IMR-90 (cell line): ENCODE measurements around the gene SNX3. TPM values are rescaled to one million over a fixed set of nuclear protein-coding genes. Genes with fewer than 3 reads are reported as not detected.
A peak's percentile ranks its signal among the peaks of the same experiment; 100 is the strongest.

Experiments
- ATAC-seq: fragments of 200-7000 bp; cut with Tn5 transposase; 2 replicates; pipeline ENCODE4 v1.9.1; 2020; ENCODE audit warnings: low read depth, mild to moderate bottlenecking, moderate library complexity
- BruUV-seq: library from RNA; stranded (reverse); fragments of 400-500 nt; replicated peaks from 2 replicates; lab custom pipeline; 2021; lab: Mats Ljungman, UMichigan
- CTCF ChIA-PET: fragments of 300-600 bp; formaldehyde crosslinking; extraction: SDS; loops from one replicate; lab custom pipeline; 2021; ENCODE audit warnings: antibody characterized with exemption; lab: Yijun Ruan, JAX
- POLR2A ChIA-PET: fragments of 300-600 bp; sonication (Branson Sonifier 250); formaldehyde crosslinking; loops from one replicate; lab custom pipeline; 2022; ENCODE audit warnings: antibody characterized with exemption; ENCODE audit not compliant: unreplicated experiment; lab: Charles Lee
- DNase-seq: peaks from one replicate; pipeline ENCODE4 v3.0.0; 2013
- H2AFZ ChIP-seq: replicated peaks from 2 replicates; pipeline ENCODE3; 2013; ENCODE audit warnings: low read length, mild to moderate bottlenecking; ENCODE audit not compliant: poor library complexity
- H2AK5ac ChIP-seq: 2 replicates; pipeline ENCODE4 v1.6.1; 2013; ENCODE audit warnings: low read depth, low read length, inconsistent platforms
- H2AK9ac ChIP-seq: replicated peaks from 2 replicates; pipeline ENCODE3; 2013; ENCODE audit warnings: mild to moderate bottlenecking, low read depth, low read length, moderate library complexity; ENCODE audit not compliant: poor library complexity
- H2BK120ac ChIP-seq: 2 replicates; pipeline ENCODE4 v1.6.1; 2013; ENCODE audit warnings: low read depth, low read length, inconsistent platforms
- H2BK15ac ChIP-seq: 3 replicates; pipeline ENCODE4 v1.6.1; 2013; ENCODE audit warnings: low read depth, low read length, inconsistent platforms
- H2BK20ac ChIP-seq: 2 replicates; pipeline ENCODE4 v1.6.1; 2013; ENCODE audit warnings: low read depth, mild to moderate bottlenecking, inconsistent platforms, low read length, moderate library complexity
- H2BK5ac ChIP-seq: 2 replicates; pipeline ENCODE4 v1.6.1; 2013; ENCODE audit warnings: mild to moderate bottlenecking, low read depth, low read length, inconsistent platforms; ENCODE audit not compliant: poor library complexity, severe bottlenecking
- H3K14ac ChIP-seq: replicated peaks from 2 replicates; pipeline ENCODE4 v1.6.1; 2013; ENCODE audit warnings: low read depth, low read length, inconsistent platforms
- H3K18ac ChIP-seq: 2 replicates; pipeline ENCODE4 v1.6.1; 2013; ENCODE audit warnings: low read depth, low read length, control low read depth
- H3K23ac ChIP-seq: 2 replicates; pipeline ENCODE4 v1.6.1; 2013; ENCODE audit warnings: low read depth, low read length, inconsistent platforms
- H3K27ac ChIP-seq: 2 replicates; pipeline ENCODE4 v1.5.1; 2013; ENCODE audit warnings: mild to moderate bottlenecking, control low read depth, low read length; ENCODE audit not compliant: insufficient read depth
- H3K27me3 ChIP-seq: 2 replicates; pipeline ENCODE4 v1.6.1; 2013; ENCODE audit warnings: low read length; ENCODE audit not compliant: control insufficient read depth, insufficient read depth
- H3K36me3 ChIP-seq: 2 replicates; pipeline ENCODE4 v1.6.1; 2013; ENCODE audit warnings: low read length, mixed read lengths; ENCODE audit not compliant: control insufficient read depth, insufficient read depth
- H3K4ac ChIP-seq: 2 replicates; pipeline ENCODE4 v1.6.1; 2013; ENCODE audit warnings: low read depth, low read length, inconsistent platforms
- H3K4me1 ChIP-seq: 2 replicates; pipeline ENCODE4 v1.6.1; 2013; ENCODE audit warnings: low read length, mixed read lengths; ENCODE audit not compliant: control insufficient read depth, insufficient read depth
- H3K4me2 ChIP-seq: 2 replicates; pipeline ENCODE4 v1.6.1; 2013; ENCODE audit warnings: low read depth, mild to moderate bottlenecking, control low read depth, low read length, moderate library complexity
- H3K4me3 ChIP-seq: 2 replicates; pipeline ENCODE4 v1.5.1; 2013; ENCODE audit warnings: low read depth, mild to moderate bottlenecking, control low read depth, low read length, moderate library complexity; ENCODE audit not compliant: insufficient read depth
- H3K56ac ChIP-seq: 2 replicates; pipeline ENCODE4 v1.6.1; 2013; ENCODE audit warnings: low read length, inconsistent platforms; ENCODE audit not compliant: insufficient read depth; ENCODE audit errors: extremely low read depth
- H3K79me1 ChIP-seq, 2 experiments: 2 replicates each; pipeline ENCODE4 v1.6.1; 2013; ENCODE audit warnings: low read length in 2 of 2, inconsistent platforms in 1 of 2, low read depth in 1 of 2
- H3K9ac ChIP-seq: 2 replicates; pipeline ENCODE4 v1.6.1; 2013; ENCODE audit warnings: low read depth, low read length, control low read depth
- H3K9me1 ChIP-seq: 2 replicates; pipeline ENCODE4 v1.6.1; 2013; ENCODE audit warnings: low read length, inconsistent platforms; ENCODE audit not compliant: insufficient read depth
- H3K9me3 ChIP-seq: 2 replicates; pipeline ENCODE4 v1.6.1; 2013; ENCODE audit warnings: low read length; ENCODE audit not compliant: control insufficient read depth, insufficient read depth
- H4K20me1 ChIP-seq: 2 replicates; pipeline ENCODE4 v1.6.1; 2013; ENCODE audit warnings: low read length, inconsistent platforms; ENCODE audit not compliant: insufficient read depth
- H4K5ac ChIP-seq: 2 replicates; pipeline ENCODE4 v1.6.1; 2013; ENCODE audit warnings: mild to moderate bottlenecking, low read depth, low read length, control low read depth
- H4K8ac ChIP-seq, 2 experiments: 2 replicates each; pipeline ENCODE4 v1.6.1; 2013; ENCODE audit warnings: low read depth in 2 of 2, low read length in 2 of 2, control low read depth in 1 of 2, inconsistent platforms in 1 of 2
- H4K91ac ChIP-seq: 2 replicates; pipeline ENCODE4 v1.6.1; 2013; ENCODE audit warnings: low read depth, low read length, inconsistent platforms; ENCODE audit not compliant: insufficient read depth
- BHLHE40 ChIP-seq: fragments of 150-350 bp; IDR thresholded peaks from 2 replicates; pipeline ENCODE4 v1.6.1; 2016; ENCODE audit warnings: mild to moderate bottlenecking, low read depth, low read length
- CHD1 ChIP-seq: IDR thresholded peaks from 2 replicates; pipeline ENCODE4 v1.6.1; 2012; ENCODE audit warnings: low read depth, low read length, improper control_type of control experiment
- ELK1 ChIP-seq: fragments of 150-350 bp; IDR thresholded peaks from 2 replicates; pipeline ENCODE4 v1.6.1; 2016; ENCODE audit warnings: low read depth, mild to moderate bottlenecking, low read length, moderate library complexity, borderline replicate concordance
- FOS ChIP-seq: fragments of 150-350 bp; IDR thresholded peaks from 2 replicates; pipeline ENCODE4 v1.6.1; 2016; ENCODE audit warnings: low read depth, low read length
- MAZ ChIP-seq: IDR thresholded peaks from 2 replicates; pipeline ENCODE4 v1.6.1; 2012; ENCODE audit warnings: low read depth, mild to moderate bottlenecking, low read length, improper control_type of control experiment, moderate library complexity, borderline replicate concordance
- NFE2L2 ChIP-seq: fragments of 150-350 bp; IDR thresholded peaks from 2 replicates; pipeline ENCODE4 v1.6.1; 2016; ENCODE audit warnings: low read depth, mild to moderate bottlenecking, low read length
- RAD21 ChIP-seq: IDR thresholded peaks from 2 replicates; pipeline ENCODE4 v1.6.1; 2012; ENCODE audit warnings: low read length, improper control_type of control experiment
- RCOR1 ChIP-seq: IDR thresholded peaks from 2 replicates; pipeline ENCODE4 v1.6.1; 2012; ENCODE audit warnings: mild to moderate bottlenecking, low read length, improper control_type of control experiment; ENCODE audit not compliant: insufficient replicate concordance
- RFX5 ChIP-seq: IDR thresholded peaks from 2 replicates; pipeline ENCODE4 v1.8.0; 2012; ENCODE audit warnings: low read depth, mild to moderate bottlenecking, low read length, moderate library complexity
- WGBS, 2 experiments: methylation state at CpG; one replicate each; pipeline versions ENCODE4 v1.1.5 to v1.1.7; 2013; ENCODE audit warnings: missing lambda C conversion rate in 2 of 2; ENCODE audit not compliant: insufficient read length in 1 of 2; ENCODE audit errors: extremely low coverage in 2 of 2; 5-methylcytosine and 5-hydroxymethylcytosine counted together
- dilution Hi-C: fragments of 300-500 bp; cut with HindIII; formaldehyde crosslinking; loops from one replicate; pipeline ENCODE4 v1.14.3; 2018; ENCODE audit warnings: low sequenced_read_pairs; ENCODE audit not compliant: unreplicated experiment
- in situ Hi-C: fragments of 300-500 bp; cut with MboI; formaldehyde crosslinking; loops from 3 replicates; pipeline ENCODE4 v1.14.3; 2019; ENCODE audit warnings: low sequenced_read_pairs, inconsistent platforms, mixed read lengths
- intact Hi-C: fragments of 100-400 bp; cut with micrococcal nuclease; formaldehyde crosslinking; loops from 2 replicates; pipeline ENCODE4 v1.10.0; 2022
- polyA plus RNA-seq, 3 experiments: library from polyadenylated mRNA; depleted of rRNA; stranded (reverse); fragments of >200 nt; gene quantifications; 2 replicates each; pipeline ENCODE4 v1.2.3, GENCODE V29; 2012; ENCODE audit warnings: low replicate concordance in 1 of 3
- total RNA-seq: library from RNA; depleted of rRNA; stranded (reverse); fragments of >200 nt; gene quantifications from 2 replicates; pipeline ENCODE4 v1.2.3, GENCODE V29; 2012

The SNX3 gene
- total and polyA plus RNA-seq, 2 of the 4 experiments (the other 2 are of a cell fraction): 105 to 159 TPM

- dilution Hi-C loops: no loop called here
- POLR2A ChIA-PET: no interaction called here
These were observed 33.5 kb upstream of the SNX3 start for GRCh38 chr6:108294297-108294726.

More at GRCh38 chr6:108294297-108294726, 33.5 kb upstream of the SNX3 start:
- Histone ChIP-seq H3K4me1 (no peaks in the 10 kb centered on the region), H2BK120ac (0 out of 2 replicates have a peak overlapping the region, but pooled peaks have one; percentile 36), H4K20me1 (no peaks in the 10 kb centered on the region), H3K56ac (peak overlapping the region; percentile 81; the same call in 1 of the 2 replicates), H4K5ac (peak overlapping the region; percentile 82), H3K79me1 (peaks cover 8 to 13% of the 10 kb centered on the region in 2 experiments), H2BK5ac (peak overlapping the region; percentile 93), H3K27ac (peak overlapping the region; percentile 95), H3K9me1 (no peaks in the 10 kb centered on the region), H3K23ac (peak overlapping the region; percentile 77; the same call in 1 of the 2 replicates), H3K4me3 (peak overlapping the region; percentile 75), H2AK5ac (no peak overlapping the region), H4K91ac (peak overlapping the region; percentile 84; the same call in 1 of the 2 replicates), H3K4me2 (peak overlapping the region; percentile 71), H3K9ac (peak overlapping the region; percentile 91), H3K4ac (peak overlapping the region; percentile 87), H2AK9ac (peak overlapping the region; percentile 58), H3K14ac (peak overlapping the region; percentile 86), H2AFZ (peak overlapping the region; percentile 98), H2BK15ac (peak overlapping the region; percentile 72; the same call in 2 of the 3 replicates), H2BK20ac (no peak overlapping the region), H3K36me3 (no peaks in the 10 kb centered on the region), H3K18ac (peak overlapping the region; percentile 30; the same call in 1 of the 2 replicates), H3K9me3 (no peaks in the 10 kb centered on the region), H3K27me3 (no peaks in the 10 kb centered on the region), H4K8ac (peak overlapping the region; percentile 95 to 100)
- CTCF ChIA-PET: interaction anchor here (0.6 kb wide), 1 partner anchor 412 kb away, joined by 3 read pairs; no protein-coding TSS in a partner anchor
- 10% methylated on average over 6 of the region's 16 CpGs; no CpG with 5 or more reads in 1 of the 2 experiments for WGBS, 2 experiments
- ATAC-seq (peak; percentile 4; the same call in 1 of the 2 replicates), DNase-seq (no peak)
- in situ Hi-C loops (no loop called here), intact Hi-C loops (loop anchor here (1.0 kb wide), 1 partner anchor 33 kb away; the partner anchor contains the start of gene SNX3)
- BruUV-seq: no TSS peak
- TF ChIP-seq RAD21: no peak
- TF ChIP-seq RFX5: no peak
- TF ChIP-seq MAZ: no peak
- no peak for TF ChIP-seq ELK1
- TF ChIP-seq NFE2L2: no peak
- TF ChIP-seq BHLHE40: no peak
- TF ChIP-seq RCOR1: no peak
- no peak for TF ChIP-seq CHD1
- no peak for TF ChIP-seq FOS
